HepG2 (cell line): ENCODE measurements around the gene MFSD2B. TPM values are rescaled to one million over a fixed set of nuclear protein-coding genes. Genes with fewer than 3 reads are reported as not detected.

ENCODE experiments used
- ARNT ChIP-seq: fragments of 450-650 bp; IDR thresholded peaks from 2 replicates; pipeline ENCODE4 v1.6.1; 2017
- ATRX ChIP-seq: sonication (generic); formaldehyde crosslinking; IDR thresholded peaks from 2 replicates; pipeline ENCODE4 v1.4.0; 2020; ENCODE audit warnings: missing genetic modification reagents, borderline replicate concordance
- GTF2F1 ChIP-seq: fragments of 150-350 bp; IDR thresholded peaks from 2 replicates; pipeline ENCODE4 v1.6.1; 2014; ENCODE audit warnings: low read length
- IKZF1 ChIP-seq: fragments of 450-650 bp; IDR thresholded peaks from 2 replicates; pipeline ENCODE4 v1.7.1; 2016
- JUN ChIP-seq: sonication (generic); formaldehyde crosslinking; IDR thresholded peaks from 2 replicates; pipeline ENCODE4 v1.4.0; 2020; ENCODE audit warnings: mild to moderate bottlenecking, missing genetic modification reagents
- KAT7 ChIP-seq: IDR thresholded peaks from 2 replicates; pipeline ENCODE4 v1.6.1; 2018; ENCODE audit warnings: borderline replicate concordance, missing compliant biosample characterization
- KDM2A ChIP-seq: sonication (generic); formaldehyde crosslinking; IDR thresholded peaks from 2 replicates; pipeline ENCODE4 v1.4.0; 2020; ENCODE audit warnings: low read depth, missing genetic modification reagents, borderline replicate concordance
- KDM5A ChIP-seq: fragments of 200-600 bp; sonication (generic); IDR thresholded peaks from 2 replicates; pipeline ENCODE4 v1.7.0; 2018; ENCODE audit warnings: antibody characterized with exemption, mild to moderate bottlenecking, low read length, borderline replicate concordance
- KLF12 ChIP-seq: sonication (generic); formaldehyde crosslinking; IDR thresholded peaks from 2 replicates; pipeline ENCODE4 v1.4.0; 2020; ENCODE audit warnings: missing genetic modification reagents, borderline replicate concordance
- MYNN ChIP-seq: sonication (generic); formaldehyde crosslinking; IDR thresholded peaks from 2 replicates; pipeline ENCODE4 v1.4.0; 2020; ENCODE audit warnings: mild to moderate bottlenecking, low read depth, missing genetic modification reagents
- NBN ChIP-seq: fragments of 450-650 bp; conservative IDR thresholded peaks from 2 replicates; pipeline ENCODE4 v1.6.1; 2017
- NPAS2 ChIP-seq: sonication (generic); formaldehyde crosslinking; IDR thresholded peaks from 2 replicates; pipeline ENCODE4 v1.8.0; 2022; ENCODE audit warnings: mild to moderate bottlenecking, missing genetic modification reagents, borderline replicate concordance
- RXRA ChIP-seq: sonication (generic); formaldehyde crosslinking; IDR thresholded peaks from 2 replicates; pipeline ENCODE4 v1.5.1; 2020; ENCODE audit warnings: missing genetic modification reagents
- SP1 ChIP-seq, 2 experiments: fragments of 450-650 bp in 1 of 2; sonication (generic) in 1 of 2; formaldehyde crosslinking in 1 of 2; IDR thresholded peaks; 2 replicates each; pipeline versions ENCODE4 v1.4.0 to v1.6.1; 2016 to 2020; ENCODE audit warnings: missing genetic modification reagents in 1 of 2
- STAG1 ChIP-seq: sonication (generic); formaldehyde crosslinking; IDR thresholded peaks from 2 replicates; pipeline ENCODE4 v1.4.0; 2020; ENCODE audit warnings: missing genetic modification reagents
- TP53 ChIP-seq: sonication (generic); formaldehyde crosslinking; conservative IDR thresholded peaks from 2 replicates; pipeline ENCODE4 v1.4.0; 2020; ENCODE audit warnings: missing genetic modification reagents
- ZNF501 ChIP-seq: sonication (generic); formaldehyde crosslinking; IDR thresholded peaks from 2 replicates; pipeline ENCODE4 v1.5.1; 2020; ENCODE audit warnings: mild to moderate bottlenecking, moderate library complexity, missing genetic modification reagents
- ZNF557 ChIP-seq: sonication (generic); formaldehyde crosslinking; IDR thresholded peaks from 2 replicates; pipeline ENCODE4 v1.4.0; 2020; ENCODE audit warnings: missing genetic modification reagents
- ZNF713 ChIP-seq: sonication (generic); formaldehyde crosslinking; IDR thresholded peaks from 2 replicates; pipeline ENCODE4 v1.4.0; 2020; ENCODE audit warnings: mild to moderate bottlenecking, missing genetic modification reagents
- ZNF773 ChIP-seq: sonication (generic); formaldehyde crosslinking; IDR thresholded peaks from 2 replicates; pipeline ENCODE4 v1.4.0; 2020; ENCODE audit warnings: missing genetic modification reagents, borderline replicate concordance
- ZNF841 ChIP-seq: sonication (generic); formaldehyde crosslinking; IDR thresholded peaks from 2 replicates; pipeline ENCODE4 v1.8.1; 2023; ENCODE audit warnings: missing genetic modification reagents, borderline replicate concordance
- ZSCAN20 ChIP-seq: sonication (generic); formaldehyde crosslinking; IDR thresholded peaks from 2 replicates; pipeline ENCODE4 v1.4.0; 2020; ENCODE audit warnings: missing genetic modification reagents, mild to moderate bottlenecking, borderline replicate concordance
- polyA plus RNA-seq, 8 experiments: library from polyadenylated mRNA; depleted of rRNA in 3 of 8; stranded (reverse) in 7 of 8; unstranded in 1 of 8; fragments of >200 nt; fragmentation: Illumina TruSeq in 4 of 8; extraction: Trizol in 4 of 8; gene quantifications; 2 replicates each; pipeline versions ENCODE4 v1.2.1 to v1.2.3, GENCODE V29; 2011 to 2016; ENCODE audit warnings: low read depth in 4 of 8, missing spikeins in 1 of 8, mixed read lengths in 1 of 8; ENCODE audit not compliant: insufficient read depth in 1 of 8
- total RNA-seq, 5 experiments: library from RNA; depleted of rRNA; stranded (reverse); fragments of >200 nt; fragmentation: Illumina TruSeq; extraction: Trizol; gene quantifications; 2 replicates each; pipeline ENCODE4 v1.2.3, GENCODE V29; 2016; ENCODE audit warnings: low read depth in 1 of 5
- TF ChIP-seq, protein P1 (sequence below): sonication (generic); formaldehyde crosslinking; IDR thresholded peaks from 2 replicates; pipeline ENCODE4 v1.4.0; 2020; ENCODE audit warnings: missing genetic modification reagents, mild to moderate bottlenecking, borderline replicate concordance
- TF ChIP-seq, protein P2 (sequence below): sonication (generic); formaldehyde crosslinking; IDR thresholded peaks from 2 replicates; pipeline ENCODE4 v1.4.0; 2020; ENCODE audit warnings: mild to moderate bottlenecking, missing genetic modification reagents
- TF ChIP-seq, protein P3 (sequence below): sonication (generic); formaldehyde crosslinking; IDR thresholded peaks from 2 replicates; pipeline ENCODE4 v1.5.0; 2020; ENCODE audit warnings: missing genetic modification reagents, mild to moderate bottlenecking, borderline replicate concordance
- TF ChIP-seq, protein P4 (sequence below): sonication (generic); formaldehyde crosslinking; IDR thresholded peaks from 2 replicates; pipeline ENCODE4 v1.5.1; 2020; ENCODE audit warnings: mild to moderate bottlenecking, missing genetic modification reagents, borderline replicate concordance

The MFSD2B gene
- total and polyA plus RNA-seq, 2 of the 13 experiments (the other 11 are each of a cell fraction or from before 2014, with no cell fraction given), result 0.21 to 0.93 TPM

DNA sequence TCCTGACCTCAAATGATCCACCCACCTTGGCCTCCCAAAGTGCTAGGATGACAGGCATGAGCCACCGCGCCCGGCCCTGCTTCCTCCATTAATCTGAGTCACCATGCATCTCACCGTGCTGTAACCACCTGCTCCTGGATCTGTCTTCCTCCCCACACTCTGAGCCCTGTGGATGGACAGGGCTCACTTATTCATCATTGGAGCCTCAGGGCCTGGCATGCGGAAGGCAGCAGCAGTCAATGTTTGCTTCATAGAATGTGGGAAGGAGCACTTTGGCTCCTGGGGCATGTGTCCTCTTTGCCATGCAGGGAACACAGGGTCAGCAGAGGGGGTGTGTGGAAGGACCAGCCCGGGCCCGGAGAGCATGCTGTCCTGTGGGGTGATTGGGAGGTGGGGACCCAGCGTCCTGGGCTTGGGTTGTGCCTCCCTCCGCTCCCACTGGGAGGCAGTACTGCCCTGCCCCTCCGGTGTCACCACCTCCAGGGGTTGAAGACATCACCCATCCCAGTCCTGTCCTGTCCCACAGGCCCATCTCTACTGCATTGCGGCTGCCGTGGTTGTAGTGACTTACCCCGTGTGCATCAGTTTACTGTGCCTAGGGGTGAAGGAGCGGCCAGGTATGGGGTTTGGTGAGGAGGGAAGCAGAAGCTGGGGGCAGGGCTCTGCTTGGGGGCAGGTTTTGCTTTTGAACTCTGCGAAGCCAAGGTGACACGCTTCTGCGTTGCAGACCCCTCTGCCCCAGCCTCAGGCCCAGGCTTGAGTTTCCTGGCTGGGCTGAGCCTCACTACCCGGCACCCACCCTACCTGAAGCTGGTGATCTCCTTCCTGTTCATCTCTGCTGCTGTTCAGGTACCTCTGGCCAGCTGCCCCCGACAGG is 11.5 kb downstream of the MFSD2B start (continued):
- TF ChIP-seq ZNF773 (CRISPR knock-in tag), result no peak
- TF ChIP-seq SP1 (IDR thresholded peaks at IDR 0.05), result no peak
- TF ChIP-seq SP1 (CRISPR knock-in tag; IDR thresholded peaks at IDR 0.05), result 0 out of 2 replicates have a peak, but pooled peaks have one; percentile 8
- TF ChIP-seq, protein P1, sequence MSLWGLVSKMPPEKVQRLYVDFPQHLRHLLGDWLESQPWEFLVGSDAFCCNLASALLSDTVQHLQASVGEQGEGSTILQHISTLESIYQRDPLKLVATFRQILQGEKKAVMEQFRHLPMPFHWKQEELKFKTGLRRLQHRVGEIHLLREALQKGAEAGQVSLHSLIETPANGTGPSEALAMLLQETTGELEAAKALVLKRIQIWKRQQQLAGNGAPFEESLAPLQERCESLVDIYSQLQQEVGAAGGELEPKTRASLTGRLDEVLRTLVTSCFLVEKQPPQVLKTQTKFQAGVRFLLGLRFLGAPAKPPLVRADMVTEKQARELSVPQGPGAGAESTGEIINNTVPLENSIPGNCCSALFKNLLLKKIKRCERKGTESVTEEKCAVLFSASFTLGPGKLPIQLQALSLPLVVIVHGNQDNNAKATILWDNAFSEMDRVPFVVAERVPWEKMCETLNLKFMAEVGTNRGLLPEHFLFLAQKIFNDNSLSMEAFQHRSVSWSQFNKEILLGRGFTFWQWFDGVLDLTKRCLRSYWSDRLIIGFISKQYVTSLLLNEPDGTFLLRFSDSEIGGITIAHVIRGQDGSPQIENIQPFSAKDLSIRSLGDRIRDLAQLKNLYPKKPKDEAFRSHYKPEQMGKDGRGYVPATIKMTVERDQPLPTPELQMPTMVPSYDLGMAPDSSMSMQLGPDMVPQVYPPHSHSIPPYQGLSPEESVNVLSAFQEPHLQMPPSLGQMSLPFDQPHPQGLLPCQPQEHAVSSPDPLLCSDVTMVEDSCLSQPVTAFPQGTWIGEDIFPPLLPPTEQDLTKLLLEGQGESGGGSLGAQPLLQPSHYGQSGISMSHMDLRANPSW (CRISPR knock-in tag), result no peak
- peak; percentile 52; the same call in 1 of the 2 replicates for TF ChIP-seq RXRA
- TF ChIP-seq GTF2F1, result no peak
- TF ChIP-seq ARNT, result no peak
- TF ChIP-seq KLF12, result no peak
- no peak for TF ChIP-seq ZNF713 (CRISPR knock-in tag)
- no peak for TF ChIP-seq MYNN (CRISPR knock-in tag)
- TF ChIP-seq, protein P2, sequence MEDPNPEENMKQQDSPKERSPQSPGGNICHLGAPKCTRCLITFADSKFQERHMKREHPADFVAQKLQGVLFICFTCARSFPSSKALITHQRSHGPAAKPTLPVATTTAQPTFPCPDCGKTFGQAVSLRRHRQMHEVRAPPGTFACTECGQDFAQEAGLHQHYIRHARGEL (CRISPR knock-in tag), result no peak
- TF ChIP-seq, protein P3, sequence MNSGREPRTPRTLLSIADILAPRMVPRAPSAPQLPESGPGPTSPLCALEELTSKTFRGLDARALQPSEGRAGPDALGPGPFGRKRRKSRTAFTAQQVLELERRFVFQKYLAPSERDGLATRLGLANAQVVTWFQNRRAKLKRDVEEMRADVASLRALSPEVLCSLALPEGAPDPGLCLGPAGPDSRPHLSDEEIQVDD (CRISPR knock-in tag), result no peak
- 0 out of 2 replicates have a peak, but pooled peaks have one; percentile 21 for TF ChIP-seq ZNF501 (CRISPR knock-in tag)
- no peak for TF ChIP-seq JUN
- TF ChIP-seq ATRX, result no peak
- 0 out of 2 replicates have a peak, but pooled peaks have one; percentile 25 for TF ChIP-seq NPAS2 (CRISPR knock-in tag)
- TF ChIP-seq, protein P4, sequence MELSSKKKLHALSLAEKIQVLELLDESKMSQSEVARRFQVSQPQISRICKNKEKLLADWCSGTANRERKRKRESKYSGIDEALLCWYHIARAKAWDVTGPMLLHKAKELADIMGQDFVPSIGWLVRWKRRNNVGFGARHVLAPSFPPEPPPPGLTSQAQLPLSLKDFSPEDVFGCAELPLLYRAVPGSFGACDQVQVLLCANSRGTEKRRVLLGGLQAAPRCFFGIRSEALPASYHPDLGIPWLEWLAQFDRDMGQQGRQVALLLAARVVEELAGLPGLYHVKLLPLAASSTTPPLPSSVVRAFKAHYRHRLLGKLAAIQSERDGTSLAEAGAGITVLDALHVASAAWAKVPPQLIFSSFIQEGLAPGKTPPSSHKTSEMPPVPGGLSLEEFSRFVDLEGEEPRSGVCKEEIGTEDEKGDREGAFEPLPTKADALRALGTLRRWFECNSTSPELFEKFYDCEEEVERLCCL (CRISPR knock-in tag), result no peak
- TF ChIP-seq TP53, result no peak
- TF ChIP-seq KAT7 (CRISPR knock-in tag), result no peak
- TF ChIP-seq NBN, result no peak
- TF ChIP-seq IKZF1, result no peak
- no peak for TF ChIP-seq ZNF841 (CRISPR knock-in tag)
- TF ChIP-seq STAG1 (CRISPR knock-in tag), result peak; percentile 97
- TF ChIP-seq ZSCAN20 (CRISPR knock-in tag), result no peak
- no peak for TF ChIP-seq ZNF557
- peak; percentile 53; the same call in 1 of the 2 replicates for TF ChIP-seq KDM2A (CRISPR knock-in tag)
- TF ChIP-seq KDM5A, result no peak
